Ishikawa (cell line): ENCODE results near the gene GJA4.

Experiments
- CEBPB ChIP-seq: IDR thresholded peaks from 2 replicates; pipeline ENCODE4 v1.6.1; 2012
- EP300 ChIP-seq: IDR thresholded peaks from 2 replicates; pipeline ENCODE4 v1.6.1; 2012; ENCODE audit warnings: borderline replicate concordance
- FOXM1 ChIP-seq: IDR thresholded peaks from 2 replicates; pipeline ENCODE4 v1.6.1; 2012; ENCODE audit warnings: low read depth, borderline replicate concordance
- RAD21 ChIP-seq: IDR thresholded peaks from 2 replicates; pipeline ENCODE4 v1.6.1; 2012; ENCODE audit warnings: low read depth
- REST ChIP-seq: IDR thresholded peaks from 2 replicates; pipeline ENCODE4 v1.6.1; 2012; ENCODE audit warnings: low read depth, mild to moderate bottlenecking
- TAF1 ChIP-seq: IDR thresholded peaks from 2 replicates; pipeline ENCODE4 v1.6.1; 2012; ENCODE audit warnings: low read depth, mild to moderate bottlenecking
- YY1 ChIP-seq: IDR thresholded peaks from 2 replicates; pipeline ENCODE4 v1.6.1; 2012; ENCODE audit warnings: low read depth
- TF ChIP-seq, protein P1 (sequence below): IDR thresholded peaks from 2 replicates; pipeline ENCODE4 v1.6.1; 2012

- TF ChIP-seq YY1 (no peak), RAD21 (no peak), EP300 (no peak), REST (no peak), FOXM1 (no peak), CEBPB (no peak), TAF1 (no peak)
- TF ChIP-seq, protein P1, sequence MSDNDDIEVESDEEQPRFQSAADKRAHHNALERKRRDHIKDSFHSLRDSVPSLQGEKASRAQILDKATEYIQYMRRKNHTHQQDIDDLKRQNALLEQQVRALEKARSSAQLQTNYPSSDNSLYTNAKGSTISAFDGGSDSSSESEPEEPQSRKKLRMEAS, result no peak
Measured at GRCh38 chr1:34776911-34777310, 15.9 kb upstream of the GJA4 start.
